ENCODE measurements around the gene REXO5. TPM values are rescaled to one million over a fixed set of nuclear protein-coding genes. Genes with fewer than 3 reads are reported as not detected.

REXO5 gene
- total RNA-seq, 1 donor from 2014 or later: 2.5 TPM

DNA sequence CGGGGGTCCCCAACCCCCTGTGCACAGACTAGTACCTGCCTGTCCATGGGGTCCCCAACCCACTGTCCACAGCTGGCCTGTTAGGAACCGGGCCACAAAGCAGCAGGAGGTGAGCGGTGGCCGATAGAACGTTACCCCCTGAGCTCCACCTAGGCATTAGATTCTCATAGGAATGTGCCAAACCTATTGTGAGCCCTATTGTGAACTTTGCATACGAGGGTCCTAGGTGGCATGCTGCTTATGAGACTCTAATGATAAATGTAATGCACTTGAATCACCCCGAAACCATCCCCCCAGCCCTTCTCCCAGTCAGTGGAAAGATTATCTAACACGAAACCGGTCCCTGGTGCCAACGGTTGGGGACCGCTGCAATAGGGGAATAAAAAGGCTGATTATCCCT, 1.5 kb downstream of the REXO5 start:
- Mint-ChIP-seq H3K27ac (ENCODE audit: unreplicated experiment) (peak overlapping the region; percentile 97), H3K4me1 (ENCODE audit: unreplicated experiment) (peaks cover 17% of the 10 kb centered on the region), H3K9me3 (ENCODE audit: unreplicated experiment) (no peaks in the 10 kb centered on the region), H3K27me3 (ENCODE audit: unreplicated experiment) (no peaks in the 10 kb centered on the region), H3K36me3 (ENCODE audit: unreplicated experiment) (no peaks in the 10 kb centered on the region), H3K4me3 (ENCODE audit: unreplicated experiment) (peak overlapping the region; percentile 99)
- TF ChIP-seq, protein P1, sequence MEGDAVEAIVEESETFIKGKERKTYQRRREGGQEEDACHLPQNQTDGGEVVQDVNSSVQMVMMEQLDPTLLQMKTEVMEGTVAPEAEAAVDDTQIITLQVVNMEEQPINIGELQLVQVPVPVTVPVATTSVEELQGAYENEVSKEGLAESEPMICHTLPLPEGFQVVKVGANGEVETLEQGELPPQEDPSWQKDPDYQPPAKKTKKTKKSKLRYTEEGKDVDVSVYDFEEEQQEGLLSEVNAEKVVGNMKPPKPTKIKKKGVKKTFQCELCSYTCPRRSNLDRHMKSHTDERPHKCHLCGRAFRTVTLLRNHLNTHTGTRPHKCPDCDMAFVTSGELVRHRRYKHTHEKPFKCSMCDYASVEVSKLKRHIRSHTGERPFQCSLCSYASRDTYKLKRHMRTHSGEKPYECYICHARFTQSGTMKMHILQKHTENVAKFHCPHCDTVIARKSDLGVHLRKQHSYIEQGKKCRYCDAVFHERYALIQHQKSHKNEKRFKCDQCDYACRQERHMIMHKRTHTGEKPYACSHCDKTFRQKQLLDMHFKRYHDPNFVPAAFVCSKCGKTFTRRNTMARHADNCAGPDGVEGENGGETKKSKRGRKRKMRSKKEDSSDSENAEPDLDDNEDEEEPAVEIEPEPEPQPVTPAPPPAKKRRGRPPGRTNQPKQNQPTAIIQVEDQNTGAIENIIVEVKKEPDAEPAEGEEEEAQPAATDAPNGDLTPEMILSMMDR (IDR thresholded peaks at IDR 0.05): no peak
- no peak for DNase-seq (ENCODE audit: extremely low spot score, unreplicated experiment)

DNA sequence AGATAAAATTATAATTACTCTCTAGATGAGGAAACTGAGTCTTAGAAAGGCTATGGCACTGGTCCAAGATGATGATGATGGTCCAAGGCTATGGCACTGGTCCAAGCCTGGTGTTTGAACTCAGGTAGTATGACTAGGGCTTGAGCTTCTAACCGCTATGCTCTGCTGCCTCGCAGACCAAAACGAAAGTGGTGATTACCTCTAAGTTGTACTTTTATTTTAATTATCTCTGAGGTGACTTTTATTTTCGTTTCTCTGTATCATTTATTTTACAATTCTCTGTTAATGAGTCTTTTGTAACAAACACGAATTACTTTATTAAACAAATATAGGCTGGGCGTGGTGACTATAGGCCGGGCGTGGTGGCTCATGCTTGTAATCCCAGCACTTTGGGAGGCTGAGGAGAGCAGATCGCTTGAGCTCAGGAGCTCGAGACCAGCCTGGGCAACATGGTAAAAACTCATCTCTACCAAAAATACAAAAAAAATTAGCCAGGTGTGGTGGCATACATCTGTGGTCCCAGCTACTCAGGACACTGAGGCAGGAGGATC, 5.6 kb downstream of the REXO5 start:
- Mint-ChIP-seq H3K4me3 (ENCODE audit: unreplicated experiment) (no peak overlapping the region), H3K9me3 (ENCODE audit: unreplicated experiment) (no peaks in the 10 kb centered on the region), H3K4me1 (ENCODE audit: unreplicated experiment) (peaks cover 7% of the 10 kb centered on the region), H3K27me3 (ENCODE audit: unreplicated experiment) (no peaks in the 10 kb centered on the region), H3K36me3 (ENCODE audit: unreplicated experiment) (peaks cover 3% of the 10 kb centered on the region), H3K27ac (ENCODE audit: unreplicated experiment) (no peak overlapping the region)
- DNase-seq (ENCODE audit: extremely low spot score, unreplicated experiment): no peak
- TF ChIP-seq, protein P1 (IDR thresholded peaks at IDR 0.05): no peak

DNA sequence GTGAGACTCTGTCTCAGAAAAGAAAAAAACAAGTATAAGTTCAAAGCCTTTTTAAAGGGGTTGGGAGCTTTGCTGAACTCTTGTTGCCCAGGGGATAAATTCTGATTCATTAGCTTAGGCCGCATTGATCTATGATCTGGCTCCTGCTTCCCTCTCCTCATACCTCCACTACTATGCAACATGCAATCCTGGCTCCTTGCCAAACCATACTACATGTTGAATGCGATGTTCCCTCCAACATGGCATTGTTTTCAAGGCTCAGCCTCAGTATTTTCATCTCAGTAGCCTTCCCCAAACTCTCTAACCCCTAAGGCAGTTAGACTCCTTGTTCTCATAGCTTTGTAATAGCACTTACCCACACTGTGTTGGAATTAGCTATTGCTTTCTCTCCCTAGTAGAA, 6.2 kb downstream of the REXO5 start:
- Mint-ChIP-seq H3K27me3 (ENCODE audit: unreplicated experiment) (no peaks in the 10 kb centered on the region), H3K36me3 (ENCODE audit: unreplicated experiment) (peaks cover 3% of the 10 kb centered on the region), H3K27ac (ENCODE audit: unreplicated experiment) (no peak overlapping the region), H3K4me1 (ENCODE audit: unreplicated experiment) (peaks cover 4% of the 10 kb centered on the region), H3K4me3 (ENCODE audit: unreplicated experiment) (no peak overlapping the region), H3K9me3 (ENCODE audit: unreplicated experiment) (no peaks in the 10 kb centered on the region)
- TF ChIP-seq, protein P1 (IDR thresholded peaks at IDR 0.05): no peak
- DNase-seq (ENCODE audit: extremely low spot score, unreplicated experiment): no peak

DNA sequence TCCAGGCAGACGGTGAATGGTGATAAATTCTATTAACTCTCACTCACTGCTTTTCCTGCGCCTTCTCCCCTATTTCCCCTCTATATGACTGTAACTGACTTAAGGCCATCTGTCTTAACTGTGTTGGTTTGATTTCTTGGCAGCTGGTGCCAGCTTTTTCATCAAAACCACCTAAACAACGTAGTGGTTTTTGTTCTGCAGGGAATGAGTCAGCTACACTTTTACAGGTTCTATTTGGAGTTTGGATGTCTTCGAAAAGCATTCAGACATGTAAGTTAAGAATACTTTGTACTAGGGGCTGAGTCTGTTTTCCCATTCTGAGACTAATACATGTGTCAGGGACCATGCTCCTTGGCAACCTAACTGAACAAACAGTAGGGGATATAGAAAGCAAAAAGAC, 8.5 kb downstream of the REXO5 start:
- peaks cover 3% of the 10 kb centered on the region for H3K36me3 Mint-ChIP-seq (ENCODE audit: unreplicated experiment)
- TF ChIP-seq, protein P1 (IDR thresholded peaks at IDR 0.05): no peak
- no peak overlapping the region for H3K4me3 Mint-ChIP-seq (ENCODE audit: unreplicated experiment)
- no peaks in the 10 kb centered on the region for H3K9me3 Mint-ChIP-seq (ENCODE audit: unreplicated experiment)
- H3K4me1 Mint-ChIP-seq (ENCODE audit: unreplicated experiment): no peaks in the 10 kb centered on the region
- no peaks in the 10 kb centered on the region for H3K27me3 Mint-ChIP-seq (ENCODE audit: unreplicated experiment)
- DNase-seq (ENCODE audit: extremely low spot score, unreplicated experiment): no peak
- H3K27ac Mint-ChIP-seq (ENCODE audit: unreplicated experiment): no peak overlapping the region

DNA sequence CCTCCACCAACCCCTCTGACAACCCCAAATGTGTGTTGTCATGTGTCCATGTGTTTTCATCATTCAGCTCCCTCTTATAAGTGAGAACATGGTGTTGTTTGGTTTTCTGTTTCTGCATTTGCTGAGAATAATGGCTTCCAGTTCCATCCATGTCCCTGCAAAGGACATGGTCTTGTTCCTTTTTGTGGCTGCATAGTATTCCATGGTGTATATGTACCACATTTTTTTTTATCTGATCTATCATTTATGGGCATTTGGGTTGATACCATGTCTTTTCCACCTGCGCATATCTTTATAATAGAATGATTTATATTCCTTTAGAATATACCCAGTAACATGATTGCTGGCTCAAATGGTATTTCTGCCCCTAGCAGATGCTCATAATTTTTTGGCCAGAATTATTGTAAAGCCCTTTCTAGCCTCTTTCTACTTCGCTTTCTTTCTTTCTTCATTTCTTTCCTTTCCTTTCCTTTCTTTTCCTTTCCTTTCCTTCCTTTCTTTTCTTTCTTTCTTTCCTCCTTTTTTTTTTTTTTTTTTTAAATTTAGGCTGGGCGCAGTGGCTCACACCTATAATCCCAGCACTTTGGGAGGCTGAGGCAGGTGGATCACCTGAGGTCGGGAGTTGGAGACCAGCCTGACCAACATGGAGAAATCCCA, 12.7 kb downstream of the REXO5 start:
- DNase-seq (ENCODE audit: extremely low spot score, unreplicated experiment): no peak
- H3K4me1 Mint-ChIP-seq (ENCODE audit: unreplicated experiment): no peaks in the 10 kb centered on the region
- H3K27ac Mint-ChIP-seq (ENCODE audit: unreplicated experiment): no peak overlapping the region
- no peak overlapping the region for H3K4me3 Mint-ChIP-seq (ENCODE audit: unreplicated experiment)
- H3K9me3 Mint-ChIP-seq (ENCODE audit: unreplicated experiment): no peaks in the 10 kb centered on the region
- no peaks in the 10 kb centered on the region for H3K27me3 Mint-ChIP-seq (ENCODE audit: unreplicated experiment)
- H3K36me3 Mint-ChIP-seq (ENCODE audit: unreplicated experiment): peaks cover 8% of the 10 kb centered on the region
- TF ChIP-seq, protein P1 (IDR thresholded peaks at IDR 0.05): no peak
